Measurements from ENCODE around the gene CNDP2.

GRCh38 chr18:74563999-74564398 lies 67.8 kb downstream of the CNDP2 start:
- TF ChIP-seq CTCF (conservative IDR thresholded peaks at IDR 0.05; ENCODE audit: low read depth, low read length) (no peak), EZH2 (IDR thresholded peaks at IDR 0.05; ENCODE audit: borderline replicate concordance, low read depth, low read length, poor library complexity, severe bottlenecking) (no peak)

Measured in A673 (cell line).